Activated CD8-positive, alpha-beta memory T cell treated with anti-CD3 and anti-CD28 coated beads, Interleukin-2, amount 10 ng/mL, durations not matched to agents 7 days and 5 days (primary cell): Measurements from ENCODE around the gene SPTSSB. TPM values are rescaled to one million over a fixed set of nuclear protein-coding genes. Genes with fewer than 3 reads are reported as not detected.

ENCODE experiments used
- ATAC-seq: fragments of 150-1000 bp; cut with Tn5 transposase; one replicate; pipeline ENCODE4 v1.10.0; 2021; ENCODE audit warnings: moderate library complexity
- CTCF ChIA-PET: fragments of 350-600 bp; sonication (Branson Sonifier 250); formaldehyde crosslinking; loops from one replicate; lab custom pipeline; 2021; ENCODE audit warnings: antibody characterized with exemption; lab: Charles Lee
- DNase-seq: peaks from one replicate; pipeline ENCODE4 v3.0.0-alpha.2; 2020
- H3K27ac Mint-ChIP-seq: one replicate; pipeline ENCODE4 v1.8.0; 2021; ENCODE audit warnings: mild to moderate bottlenecking, mixed read lengths
- H3K27me3 Mint-ChIP-seq: one replicate; pipeline ENCODE4 v1.8.0; 2021; ENCODE audit warnings: mixed read lengths
- H3K36me3 Mint-ChIP-seq: one replicate; pipeline ENCODE4 v1.8.0; 2021; ENCODE audit warnings: mild to moderate bottlenecking, mixed read lengths
- H3K4me1 Mint-ChIP-seq: one replicate; pipeline ENCODE4 v1.8.0; 2021; ENCODE audit warnings: mixed read lengths
- H3K4me3 Mint-ChIP-seq: one replicate; pipeline ENCODE4 v1.8.0; 2021; ENCODE audit warnings: mild to moderate bottlenecking, moderate library complexity, mixed read lengths
- H3K9me3 Mint-ChIP-seq: one replicate; pipeline ENCODE4 v1.8.0; 2022; ENCODE audit warnings: low read depth, mixed read lengths
- total RNA-seq, 2 experiments: library from RNA; stranded (reverse); gene quantifications; one replicate each; pipeline ENCODE4 v1.2.3, GENCODE V29; 2021

The SPTSSB gene
- total RNA-seq, 2 experiments from 2014 or later: not detected

DNA sequence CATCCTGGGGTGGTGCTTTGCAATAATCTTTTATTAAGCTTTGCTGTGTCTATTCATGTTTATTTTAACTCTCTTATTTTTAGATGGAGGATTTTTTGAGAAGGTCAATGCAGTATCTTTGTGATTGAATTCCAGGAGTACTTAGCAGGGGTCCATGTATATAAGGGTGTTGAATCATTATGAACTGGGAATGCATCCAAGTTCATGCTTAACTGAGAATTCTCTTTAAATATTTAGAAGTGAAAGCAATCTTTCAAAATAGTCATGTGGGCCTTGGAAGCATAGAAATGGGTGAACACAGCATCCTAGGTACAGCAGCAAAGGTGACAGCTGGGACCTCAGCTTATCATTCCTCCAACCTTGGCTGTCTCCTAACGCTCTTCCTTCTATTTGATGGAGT, 27.3 kb downstream of the SPTSSB start:
- ATAC-seq (no peak), DNase-seq (no peak)
- H3K9me3 Mint-ChIP-seq: no peaks in the 10 kb centered on the region
- H3K27me3 Mint-ChIP-seq: peaks cover 66% of the 10 kb centered on the region
- no peaks in the 10 kb centered on the region for H3K4me1 Mint-ChIP-seq
- H3K27ac Mint-ChIP-seq: no peak overlapping the region
- CTCF ChIA-PET: no interaction called here
- no peaks in the 10 kb centered on the region for H3K36me3 Mint-ChIP-seq
- H3K4me3 Mint-ChIP-seq: no peak overlapping the region

DNA sequence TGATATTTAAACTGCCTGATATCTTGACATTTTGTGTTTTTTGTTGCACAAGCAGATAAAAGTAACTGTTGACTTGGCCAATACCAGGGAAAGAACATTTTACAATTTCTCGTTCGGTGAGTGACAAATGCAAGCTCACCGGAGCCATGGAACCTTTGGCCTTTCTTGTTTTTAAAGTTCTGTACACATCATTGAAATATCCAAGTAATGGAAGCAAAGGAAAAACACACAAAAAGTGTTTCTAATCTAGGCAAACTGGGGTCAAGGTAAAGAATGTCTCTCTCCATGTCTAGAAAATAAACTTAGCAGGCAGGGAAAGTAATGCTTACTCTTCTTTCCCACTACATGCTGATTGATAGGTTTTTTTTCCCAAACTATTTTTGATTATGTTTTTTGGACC, 27.8 kb downstream of the SPTSSB start:
- ATAC-seq: no peak
- no peaks in the 10 kb centered on the region for H3K4me1 Mint-ChIP-seq
- CTCF ChIA-PET: no interaction called here

GRCh38 chr3:161342629-161343028, 28.7 kb downstream of the SPTSSB start:
- CTCF ChIA-PET: no interaction called here
- Mint-ChIP-seq H3K27ac (no peak overlapping the region), H3K27me3 (peaks cover 64% of the 10 kb centered on the region), H3K4me3 (no peak overlapping the region), H3K36me3 (no peaks in the 10 kb centered on the region), H3K4me1 (no peaks in the 10 kb centered on the region), H3K9me3 (no peaks in the 10 kb centered on the region)
- ATAC-seq: no peak
- DNase-seq: no peak

More for the DNA sequence above, 27.8 kb downstream of the SPTSSB start:
- Mint-ChIP-seq H3K9me3 (no peaks in the 10 kb centered on the region), H3K27ac (no peak overlapping the region), H3K4me3 (no peak overlapping the region), H3K36me3 (no peaks in the 10 kb centered on the region), H3K27me3 (peaks cover 63% of the 10 kb centered on the region)
- no peak for DNase-seq

DNA sequence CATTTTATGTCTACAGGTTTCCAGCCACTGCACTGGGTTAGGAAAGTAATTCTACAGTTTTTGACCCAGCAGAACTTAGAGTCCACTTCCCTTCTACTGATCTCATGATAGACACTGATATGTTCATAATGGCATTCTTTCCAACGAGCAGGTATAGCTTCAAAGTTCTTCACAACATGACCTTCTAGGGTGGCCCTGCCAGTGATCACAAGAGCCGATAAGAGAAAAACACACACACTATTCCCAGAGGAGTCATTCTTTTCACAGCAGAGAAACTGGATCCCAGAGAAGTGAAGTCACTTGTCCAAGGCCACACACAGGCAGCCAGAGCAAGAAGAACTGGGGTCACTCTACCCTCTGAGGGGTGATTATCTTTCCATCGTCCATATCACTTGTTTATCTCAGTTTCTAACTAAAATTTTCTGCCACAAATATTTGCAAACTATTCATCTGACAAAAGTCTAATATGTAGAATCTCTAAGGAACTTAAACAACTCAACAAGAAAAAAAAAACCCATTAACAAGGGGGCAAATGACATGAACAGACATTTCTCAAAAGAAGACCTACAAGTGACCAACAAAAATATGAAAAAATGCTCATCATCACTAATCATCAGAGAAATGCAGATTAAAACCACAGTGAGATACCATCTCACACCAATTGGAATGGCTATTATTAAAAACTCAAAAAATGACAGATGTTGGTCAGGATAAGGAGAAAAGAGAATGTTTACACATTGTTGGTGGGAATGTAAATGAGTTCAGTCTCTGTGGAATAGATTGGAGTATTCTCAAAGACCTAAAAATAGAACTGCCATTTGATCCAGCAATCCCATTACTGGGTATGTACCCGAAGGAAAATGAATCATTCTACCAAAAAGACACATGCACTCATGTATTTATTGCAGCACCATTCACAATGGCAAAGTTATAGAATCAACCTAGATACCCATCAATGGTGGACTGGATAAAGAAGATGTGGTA, 31.5 kb downstream of the SPTSSB start:
- DNase-seq (no peak), ATAC-seq (no peak)
- no peaks in the 10 kb centered on the region for H3K36me3 Mint-ChIP-seq
- H3K4me1 Mint-ChIP-seq: no peaks in the 10 kb centered on the region
- H3K9me3 Mint-ChIP-seq: no peaks in the 10 kb centered on the region
- H3K4me3 Mint-ChIP-seq: no peak overlapping the region
- CTCF ChIA-PET: no interaction called here
- peaks cover 75% of the 10 kb centered on the region for H3K27me3 Mint-ChIP-seq
- H3K27ac Mint-ChIP-seq: no peak overlapping the region

DNA sequence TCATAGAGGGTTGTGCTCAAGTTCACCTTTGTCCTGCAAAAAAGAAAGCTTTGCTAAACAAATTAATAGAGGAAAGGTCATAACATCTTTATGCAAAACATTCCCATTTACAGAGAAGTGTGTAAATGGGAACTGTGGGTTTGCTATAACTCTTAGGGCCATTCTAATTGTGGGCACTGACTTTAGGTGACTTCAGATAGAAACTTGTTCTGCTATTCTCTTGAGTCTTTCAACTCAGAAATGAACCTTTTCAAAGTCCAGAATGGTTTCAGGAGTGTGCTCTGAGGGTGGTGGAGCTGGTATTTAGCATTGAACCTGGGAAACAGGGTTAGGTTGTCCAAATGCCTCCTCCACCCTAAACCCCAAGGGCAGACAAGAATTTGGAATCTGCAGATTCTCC, 34.0 kb downstream of the SPTSSB start:
- no peak overlapping the region for H3K4me3 Mint-ChIP-seq
- H3K9me3 Mint-ChIP-seq: no peaks in the 10 kb centered on the region
- peaks cover 70% of the 10 kb centered on the region for H3K27me3 Mint-ChIP-seq
- no peaks in the 10 kb centered on the region for H3K4me1 Mint-ChIP-seq
- no peak for ATAC-seq
- DNase-seq: no peak
- H3K36me3 Mint-ChIP-seq: no peaks in the 10 kb centered on the region
- H3K27ac Mint-ChIP-seq: no peak overlapping the region
- CTCF ChIA-PET: no interaction called here

GRCh38 chr3:161336661-161337060, 34.7 kb downstream of the SPTSSB start:
- no peak overlapping the region for H3K27ac Mint-ChIP-seq
- no peak overlapping the region for H3K4me3 Mint-ChIP-seq
- ATAC-seq (no peak), DNase-seq (no peak)
- H3K27me3 Mint-ChIP-seq: peaks cover 65% of the 10 kb centered on the region
- CTCF ChIA-PET: no interaction called here
- H3K4me1 Mint-ChIP-seq: no peaks in the 10 kb centered on the region
- H3K36me3 Mint-ChIP-seq: no peaks in the 10 kb centered on the region
- H3K9me3 Mint-ChIP-seq: no peaks in the 10 kb centered on the region

- ATAC-seq (no peak), DNase-seq (no peak)
- peaks cover 68% of the 10 kb centered on the region for H3K27me3 Mint-ChIP-seq
- CTCF ChIA-PET: no interaction called here
- no peaks in the 10 kb centered on the region for H3K36me3 Mint-ChIP-seq
- H3K27ac Mint-ChIP-seq: no peak overlapping the region
- no peak overlapping the region for H3K4me3 Mint-ChIP-seq
- no peaks in the 10 kb centered on the region for H3K9me3 Mint-ChIP-seq
- no peaks in the 10 kb centered on the region for H3K4me1 Mint-ChIP-seq
These were observed 37.6 kb downstream of the SPTSSB start for GRCh38 chr3:161333696-161334095.

DNA sequence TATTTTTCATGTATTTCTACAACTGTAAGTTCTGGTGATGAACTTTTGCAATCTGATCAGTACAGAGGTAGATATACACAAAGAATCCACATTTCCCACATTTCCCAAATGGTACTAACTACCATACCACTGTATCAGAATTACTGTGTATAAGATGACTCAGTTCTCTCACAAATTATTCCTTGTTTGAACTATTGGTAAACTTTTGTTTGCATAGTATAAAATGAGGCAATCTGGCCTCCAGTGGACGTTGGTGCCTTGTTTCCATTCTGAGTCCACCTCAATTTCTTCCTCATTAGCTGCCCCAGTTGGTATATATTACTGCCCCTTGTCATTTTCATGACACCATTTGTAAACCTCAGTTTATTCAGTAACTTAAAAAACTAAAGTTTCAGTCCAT, 38.5 kb downstream of the SPTSSB start:
- ATAC-seq (no peak), DNase-seq (no peak)
- Mint-ChIP-seq H3K4me1 (no peaks in the 10 kb centered on the region), H3K9me3 (no peaks in the 10 kb centered on the region), H3K27me3 (peaks cover 61% of the 10 kb centered on the region), H3K4me3 (no peak overlapping the region), H3K36me3 (no peaks in the 10 kb centered on the region), H3K27ac (no peak overlapping the region)
- CTCF ChIA-PET: interaction anchor here (0.6 kb wide), 1 partner anchor 14 kb away, joined by 3 read pairs; no protein-coding TSS in a partner anchor

- DNase-seq: no peak
- Mint-ChIP-seq H3K9me3 (no peaks in the 10 kb centered on the region), H3K27me3 (peaks cover 74% of the 10 kb centered on the region), H3K27ac (no peak overlapping the region), H3K4me3 (no peak overlapping the region), H3K4me1 (no peaks in the 10 kb centered on the region), H3K36me3 (peaks cover 5% of the 10 kb centered on the region)
- ATAC-seq: no peak
- CTCF ChIA-PET: no interaction called here
These were observed 46.3 kb downstream of the SPTSSB start for GRCh38 chr3:161325059-161325458.

- Mint-ChIP-seq H3K4me1 (no peaks in the 10 kb centered on the region), H3K27ac (no peak overlapping the region), H3K9me3 (peaks cover 2% of the 10 kb centered on the region), H3K36me3 (peaks cover 5% of the 10 kb centered on the region), H3K27me3 (peaks cover 75% of the 10 kb centered on the region), H3K4me3 (no peak overlapping the region)
- DNase-seq (no peak), ATAC-seq (no peak)
- CTCF ChIA-PET: no interaction called here
These were observed 47.2 kb downstream of the SPTSSB start for GRCh38 chr3:161323926-161324621.

DNA sequence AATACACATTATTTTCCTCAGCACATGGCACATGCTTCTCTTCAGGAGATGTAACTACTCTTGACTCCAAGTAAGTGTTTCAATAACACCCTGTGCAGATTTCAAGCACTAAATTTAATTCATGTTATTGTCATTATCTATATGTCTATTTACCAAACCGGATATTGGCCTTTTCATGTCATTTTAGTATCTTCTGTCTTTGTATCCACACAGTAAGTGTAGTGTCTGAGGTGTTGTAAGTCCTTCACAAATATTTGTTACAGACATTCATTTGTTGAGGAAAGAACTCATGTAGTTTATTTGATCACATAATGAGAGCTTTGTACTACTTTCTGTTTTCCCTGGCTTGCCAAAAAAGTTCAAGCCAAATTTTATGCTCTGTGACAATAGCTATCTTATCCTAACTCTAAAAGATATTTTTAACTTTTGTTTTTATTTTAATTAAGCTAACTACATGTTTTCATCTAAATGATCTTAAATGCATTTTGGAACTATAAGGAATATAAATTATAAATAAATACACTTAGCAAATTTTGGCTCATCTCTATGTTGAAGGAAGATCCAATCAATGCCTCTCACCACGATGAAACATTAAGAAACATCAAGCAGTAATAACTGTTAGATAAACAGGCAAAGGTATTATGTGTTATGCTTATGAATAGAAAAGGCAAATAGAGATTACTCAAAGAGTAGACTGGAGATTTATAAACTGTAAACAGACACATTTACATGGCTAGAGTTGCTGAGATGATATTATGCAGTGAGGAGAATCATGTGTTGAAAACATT, 48.3 kb downstream of the SPTSSB start:
- Mint-ChIP-seq H3K27me3 (peaks cover 79% of the 10 kb centered on the region), H3K4me1 (no peaks in the 10 kb centered on the region), H3K36me3 (peaks cover 5% of the 10 kb centered on the region), H3K27ac (no peak overlapping the region), H3K4me3 (no peak overlapping the region), H3K9me3 (peaks cover 2% of the 10 kb centered on the region)
- no peak for DNase-seq
- CTCF ChIA-PET: no interaction called here
- no peak for ATAC-seq

GRCh38 chr3:161320837-161321236, 50.5 kb downstream of the SPTSSB start:
- ATAC-seq (no peak), DNase-seq (no peak)
- H3K4me3 Mint-ChIP-seq: no peak overlapping the region
- no peaks in the 10 kb centered on the region for H3K4me1 Mint-ChIP-seq
- H3K36me3 Mint-ChIP-seq: peaks cover 6% of the 10 kb centered on the region
- peaks cover 84% of the 10 kb centered on the region for H3K27me3 Mint-ChIP-seq
- H3K9me3 Mint-ChIP-seq: peaks cover 2% of the 10 kb centered on the region
- H3K27ac Mint-ChIP-seq: no peak overlapping the region
- CTCF ChIA-PET: interaction anchor here (1.2 kb wide), 1 partner anchor 88 kb away, joined by 4 read pairs; no protein-coding TSS in a partner anchor

GRCh38 chr3:161319867-161320266, 51.5 kb downstream of the SPTSSB start:
- no peak for ATAC-seq
- H3K9me3 Mint-ChIP-seq: peaks cover 2% of the 10 kb centered on the region
- H3K4me1 Mint-ChIP-seq: no peaks in the 10 kb centered on the region
- CTCF ChIA-PET: no interaction called here
- no peak overlapping the region for H3K27ac Mint-ChIP-seq
- peaks cover 6% of the 10 kb centered on the region for H3K36me3 Mint-ChIP-seq
- peaks cover 83% of the 10 kb centered on the region for H3K27me3 Mint-ChIP-seq
- H3K4me3 Mint-ChIP-seq: no peak overlapping the region
- DNase-seq: no peak
